Hippocampal formation (tissue), 2 donors: Measurements from ENCODE around the gene LOXL3.

Experiments
- DNase-seq, 2 donors: peaks; one replicate each; lab custom pipeline; 2025; lab: John Stamatoyannopoulos, UW

The LOXL3 gene

GRCh38 chr2:74553892-74554819 is at the start of gene LOXL3, which contains the start of gene DOK1:
LOXL3 (minus strand) TSS chr2:74553942; CDS start chr2:74552634, 1,308 bp downstream.
DOK1 (plus strand) TSS chr2:74554720; CDS start chr2:74554755, 35 bp downstream.
- peak; percentile 46 to 69 for DNase-seq

- DNase-seq, result no peak
Measured at GRCh38 chr2:74602586-74603281, 49.0 kb upstream of the LOXL3 start.

- no peak for DNase-seq
Measured at GRCh38 chr2:74599676-74600075, 45.9 kb upstream of the LOXL3 start.

- DNase-seq, result no peak
Measured at GRCh38 chr2:74597410-74597809, 43.7 kb upstream of the LOXL3 start.

- no peak for DNase-seq
Measured at GRCh38 chr2:74596584-74596983, 42.8 kb upstream of the LOXL3 start.

- DNase-seq, result no peak
Measured at GRCh38 chr2:74593826-74594772, 40.4 kb upstream of the LOXL3 start.

GRCh38 chr2:74588664-74589063 is 34.9 kb upstream of the LOXL3 start:
- DNase-seq, result no peak

GRCh38 chr2:74587664-74588277 is 34.0 kb upstream of the LOXL3 start:
- peak; percentile 40 to 65 for DNase-seq

- DNase-seq, result no peak
Measured at GRCh38 chr2:74585406-74586185, 31.9 kb upstream of the LOXL3 start.

GRCh38 chr2:74584088-74584645 is 30.4 kb upstream of the LOXL3 start:
- no peak for DNase-seq

- no peak for DNase-seq
Measured at GRCh38 chr2:74583504-74583903, 29.8 kb upstream of the LOXL3 start.

GRCh38 chr2:74582184-74582583 is 28.4 kb upstream of the LOXL3 start:
- no peak for DNase-seq

- DNase-seq, result no peak
Measured at GRCh38 chr2:74581463-74581862, 27.7 kb upstream of the LOXL3 start.

GRCh38 chr2:74578408-74578807 is 24.7 kb upstream of the LOXL3 start:
- DNase-seq, result no peak

- no peak for DNase-seq
Measured at GRCh38 chr2:74577448-74577847, 23.7 kb upstream of the LOXL3 start.

- peak in 1 of 2 donors; percentile 42 for DNase-seq
Measured at GRCh38 chr2:74576863-74577229, 23.1 kb upstream of the LOXL3 start.

GRCh38 chr2:74576211-74576862 is 22.6 kb upstream of the LOXL3 start:
- no peak for DNase-seq

GRCh38 chr2:74575320-74575719 is 21.6 kb upstream of the LOXL3 start:
- no peak for DNase-seq

GRCh38 chr2:74573747-74574562 is 20.2 kb upstream of the LOXL3 start:
- peak in 1 of 2 donors; percentile 15 for DNase-seq
